H1 (cell line): ENCODE data around the gene DNAH1. TPM values are rescaled to one million over a fixed set of nuclear protein-coding genes. Genes with fewer than 3 reads are reported as not detected.

Source experiments
- CBX8 ChIP-seq: fragments of 300-800, 300-1000 bp; sonication (generic); IDR thresholded peaks from 2 replicates; pipeline ENCODE4 v1.7.1; 2016; ENCODE audit warnings: low read depth, low read length, borderline replicate concordance
- KDM5A ChIP-seq: fragments of 200-600 bp; IDR thresholded peaks from 2 replicates; pipeline ENCODE4 v1.7.1; 2012; ENCODE audit warnings: mild to moderate bottlenecking, low read length, inconsistent platforms, mixed read lengths
- POLR2AphosphoS5 ChIP-seq: IDR thresholded peaks from 2 replicates; pipeline ENCODE4 v1.6.1; 2011; ENCODE audit warnings: low read depth, low read length
- RBBP5 ChIP-seq: IDR thresholded peaks from 2 replicates; pipeline ENCODE4 v1.7.1; 2012; ENCODE audit warnings: low read depth, mild to moderate bottlenecking, inconsistent platforms, low read length, moderate library complexity, borderline replicate concordance
- TCF12 ChIP-seq: IDR thresholded peaks from 2 replicates; pipeline ENCODE4 v1.6.1; 2011; ENCODE audit warnings: low read depth, mild to moderate bottlenecking, low read length
- polyA plus RNA-seq, 7 experiments: library from polyadenylated mRNA; depleted of rRNA in 3 of 7; stranded (reverse) in 5 of 7; unstranded in 2 of 7; fragments of >200 nt in 5 of 7; fragments of 200-250 nt in 2 of 7; gene quantifications; 1 replicate in 5 of 7; 2 replicates in 1 of 7; 4 replicates in 1 of 7; pipeline versions ENCODE4 v1.2.1 to v1.2.3, GENCODE V29; 2011 to 2013; ENCODE audit warnings: missing spikeins in 2 of 7, mixed read lengths in 2 of 7
- total RNA-seq: library from RNA; stranded (reverse); fragmentation: NEBNext Ultra II Directional; extraction: Animal tissue kit (Norgen Biotek cat#: 25700); gene quantifications from 2 replicates; pipeline ENCODE4 v1.2.1, GENCODE V29; 2021

DNAH1 gene
- total and polyA plus RNA-seq, 2 of the 8 experiments (the other 6 are each of a cell fraction or from before 2014, with no cell fraction given) = 1.0 to 1.5 TPM

GRCh38 chr3:52385157-52385556 lies 69.0 kb downstream of the DNAH1 start (continued):
- TF ChIP-seq POLR2AphosphoS5 = peak; percentile 20; the same call in 1 of the 2 replicates
- TF ChIP-seq RBBP5 = no peak
- no peak for TF ChIP-seq KDM5A
- no peak for TF ChIP-seq CBX8
- peak; percentile 66; the same call in 1 of the 2 replicates for TF ChIP-seq TCF12
